HL-60/S4 treated with phorbol 12-myristate 13-acetate at 8.2 ng/mL for 4 days and 3 days (cell line): ENCODE data around the gene SEMA6A.

ENCODE experiments used
- in situ Hi-C: fragments of 300-500 bp; cut with MboI; formaldehyde crosslinking; loops from 2 replicates; pipeline ENCODE4 v1.15.0; 2022; ENCODE audit warnings: low sequenced_read_pairs

The SEMA6A gene

GRCh38 chr5:116497631-116498030, 77.0 kb downstream of the SEMA6A start:
- in situ Hi-C loops: no loop called here

GRCh38 chr5:116495786-116496357, 78.8 kb downstream of the SEMA6A start:
- in situ Hi-C loops: no loop called here

- in situ Hi-C loops: no loop called here
Observed at GRCh38 chr5:116494784-116495450, 79.7 kb downstream of the SEMA6A start.

DNA sequence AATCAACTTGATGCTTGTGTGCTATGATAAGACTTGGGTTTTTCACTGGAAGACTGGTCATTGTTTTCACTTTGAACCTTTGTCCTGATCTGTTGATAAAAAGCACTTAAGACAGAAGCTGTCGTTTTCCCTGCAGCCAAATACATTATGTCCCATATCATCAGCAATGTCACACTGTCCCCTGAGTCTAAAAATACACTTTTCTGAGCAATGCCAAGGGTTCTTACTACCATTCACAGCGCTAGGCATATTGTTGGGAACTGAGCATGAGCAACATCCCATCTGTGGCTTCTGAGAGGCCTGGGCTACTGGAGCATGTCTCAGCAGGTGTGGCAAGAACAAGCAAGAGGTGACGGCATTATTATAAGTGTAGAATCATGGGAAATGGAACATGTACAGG, 81.8 kb downstream of the SEMA6A start:
- in situ Hi-C loops: no loop called here

DNA sequence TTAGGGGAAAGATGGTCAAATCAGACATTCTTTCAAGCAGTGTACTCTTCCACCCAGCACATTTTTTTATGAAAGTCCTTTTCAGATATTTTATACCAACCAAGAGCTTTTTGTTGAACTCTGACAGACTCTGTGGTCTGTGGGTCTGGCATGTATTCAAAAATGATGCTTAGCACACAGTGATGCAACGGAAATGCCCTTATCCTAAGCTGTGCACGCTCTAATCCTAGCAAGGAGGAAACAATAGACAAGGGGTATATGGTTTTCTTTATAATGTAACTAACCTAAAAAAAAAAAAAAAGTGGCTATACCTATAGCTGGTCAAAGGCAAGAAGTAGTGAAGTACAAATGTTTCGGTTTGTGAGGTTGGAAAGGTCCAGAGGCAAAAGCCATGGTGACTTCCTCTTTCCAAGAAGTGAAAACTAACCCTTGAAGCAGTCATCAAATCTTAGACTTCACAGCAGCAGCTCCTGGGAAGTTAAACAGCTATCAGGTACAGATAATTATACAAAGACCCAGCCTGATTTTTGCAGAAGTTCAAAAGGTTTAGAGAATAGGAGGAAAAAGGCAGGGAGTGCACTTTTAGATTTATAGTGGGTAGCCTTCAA, 82.5 kb downstream of the SEMA6A start:
- in situ Hi-C loops: no loop called here

DNA sequence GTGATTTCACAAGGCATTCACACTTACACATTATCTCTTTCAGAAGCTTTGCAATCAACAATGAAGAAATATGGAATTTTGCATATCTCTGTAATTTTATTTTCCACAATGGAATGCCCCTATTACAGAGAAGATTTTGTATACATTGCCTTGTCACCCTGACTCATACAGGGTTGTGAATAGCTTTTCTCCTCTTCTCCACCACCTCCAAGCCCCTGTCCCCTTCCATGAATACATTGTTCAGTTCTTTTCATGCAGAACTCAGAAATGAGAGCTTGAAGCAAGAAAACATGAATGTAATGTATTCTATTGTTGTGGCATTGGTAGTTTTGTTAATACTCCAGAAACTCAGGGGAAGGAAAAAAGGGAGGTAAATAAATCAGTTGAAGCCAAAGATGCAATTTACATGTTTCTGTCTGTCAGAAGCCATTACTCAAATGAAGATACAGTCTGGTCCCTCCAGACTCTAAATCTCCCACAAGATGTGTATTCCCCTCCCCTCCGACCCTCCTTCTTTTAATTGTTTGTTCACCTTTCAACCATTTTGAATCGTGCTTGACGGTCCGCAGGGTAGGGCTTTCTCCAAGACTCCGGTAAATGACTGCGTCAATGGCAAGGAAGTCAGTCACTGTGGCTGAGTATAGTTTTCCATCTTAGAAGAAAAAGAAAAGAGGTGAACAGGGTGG, 86.1 kb downstream of the SEMA6A start:
- in situ Hi-C loops: no loop called here

DNA sequence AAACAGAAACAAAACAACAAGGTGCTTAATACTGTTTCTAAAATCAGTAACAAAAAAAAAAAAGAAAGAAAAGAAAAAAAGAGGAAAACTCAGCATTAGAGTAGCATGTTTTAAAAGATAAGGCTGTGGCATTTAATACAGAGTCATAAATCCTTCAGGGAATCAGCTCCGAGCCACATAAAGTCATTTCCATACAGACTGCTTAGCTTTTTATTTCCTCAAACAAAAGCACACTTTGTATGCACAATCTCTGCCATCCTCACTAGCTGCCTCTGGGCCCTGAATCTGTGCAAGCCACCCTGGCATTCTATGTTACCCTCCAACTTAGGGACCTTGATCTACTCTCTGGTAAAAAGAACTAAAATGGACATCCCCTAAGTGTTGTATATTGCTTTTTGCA, 87.6 kb downstream of the SEMA6A start:
- in situ Hi-C loops: no loop called here

GRCh38 chr5:116486588-116486987, 88.0 kb downstream of the SEMA6A start:
- in situ Hi-C loops: no loop called here

- in situ Hi-C loops: no loop called here
Observed at GRCh38 chr5:116484645-116485044, 90.0 kb downstream of the SEMA6A start.

DNA sequence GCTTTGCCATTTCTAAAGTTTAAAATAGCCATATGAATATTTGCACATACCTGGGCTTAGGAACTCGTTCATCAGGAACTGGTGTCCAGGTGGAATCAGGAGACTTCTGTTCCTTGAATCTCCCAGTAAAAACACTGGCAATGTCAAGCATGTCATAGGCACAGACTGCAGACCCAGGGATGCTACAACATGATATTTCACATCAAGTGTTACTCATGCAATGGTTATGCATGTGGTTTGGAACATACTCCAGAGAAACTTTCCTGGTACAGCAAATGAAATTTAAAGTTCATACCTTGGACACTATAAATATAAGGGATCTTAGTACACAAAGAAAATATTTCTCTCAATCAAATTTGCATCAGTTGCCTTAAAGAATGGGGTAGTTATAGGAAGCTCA, 92.2 kb downstream of the SEMA6A start:
- in situ Hi-C loops: no loop called here

DNA sequence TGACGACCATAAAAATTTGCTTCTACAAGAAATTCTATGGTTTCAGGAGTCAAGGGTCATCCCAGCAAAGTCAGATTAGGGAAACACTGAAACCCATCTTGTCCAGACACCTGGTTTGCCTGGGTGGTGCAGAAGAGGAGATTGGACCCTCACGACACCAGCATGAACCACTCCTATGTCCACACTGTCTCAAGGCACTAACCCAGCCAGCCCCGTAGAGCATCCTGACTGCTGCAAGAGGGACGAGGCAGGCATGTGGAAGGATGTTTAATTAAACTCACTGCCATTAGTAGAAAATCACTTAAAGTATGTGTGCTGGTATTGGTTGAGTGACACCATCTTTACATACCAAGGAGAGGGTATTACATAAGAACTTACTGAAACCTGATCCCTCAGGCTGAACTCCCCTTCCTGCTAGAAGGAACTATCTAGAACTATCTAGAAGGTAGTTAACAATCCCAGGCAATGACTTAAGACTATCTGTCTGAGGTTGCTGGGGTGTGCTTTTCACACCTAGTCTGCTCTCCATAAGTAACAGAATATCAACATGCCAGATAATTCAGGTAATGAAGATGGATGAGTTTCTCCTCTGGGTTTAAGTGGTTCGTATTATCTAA, 93.6 kb downstream of the SEMA6A start:
- in situ Hi-C loops: no loop called here

DNA sequence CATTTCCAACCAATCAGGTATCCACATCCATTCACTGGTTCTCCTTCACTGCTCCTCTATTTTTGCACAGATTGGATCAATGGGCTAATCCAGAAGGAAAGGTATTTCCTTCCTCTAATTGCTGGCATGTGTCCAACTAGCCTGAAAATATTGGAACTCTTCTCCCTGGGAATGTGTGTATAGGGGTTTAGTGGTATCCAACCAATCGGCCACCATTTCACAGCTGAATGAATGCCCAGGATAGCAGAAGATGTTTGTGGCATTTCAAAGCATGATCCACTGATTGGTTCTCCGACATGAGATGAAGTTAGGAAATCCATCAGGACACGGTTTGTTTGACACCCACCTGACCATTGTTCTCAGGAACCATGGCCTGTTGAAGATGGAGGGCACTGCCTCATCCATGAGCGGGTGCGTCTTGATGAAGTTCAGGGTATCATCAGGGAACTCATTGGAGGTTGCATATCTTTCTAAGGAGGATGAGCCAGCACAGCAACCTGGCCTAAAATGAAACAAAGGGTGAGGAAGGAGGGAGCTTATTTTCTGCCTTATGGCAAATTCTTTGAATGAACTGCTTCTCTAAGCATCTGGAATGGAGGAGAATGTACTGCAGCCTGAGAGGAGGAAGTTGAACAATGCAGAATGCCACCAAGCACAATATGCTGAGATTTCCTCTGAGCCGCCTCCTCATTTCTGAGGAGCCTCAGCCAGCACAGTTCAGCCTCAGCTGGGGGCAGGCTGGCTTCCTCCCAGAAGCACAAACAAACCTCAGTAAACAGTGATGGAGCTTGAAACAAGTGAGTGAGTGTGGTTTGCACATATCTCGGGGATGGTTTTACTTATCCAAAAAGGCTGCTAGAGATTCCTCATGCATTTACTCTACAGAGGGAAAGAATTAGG, 94.6 kb downstream of the SEMA6A start:
- in situ Hi-C loops: no loop called here

DNA sequence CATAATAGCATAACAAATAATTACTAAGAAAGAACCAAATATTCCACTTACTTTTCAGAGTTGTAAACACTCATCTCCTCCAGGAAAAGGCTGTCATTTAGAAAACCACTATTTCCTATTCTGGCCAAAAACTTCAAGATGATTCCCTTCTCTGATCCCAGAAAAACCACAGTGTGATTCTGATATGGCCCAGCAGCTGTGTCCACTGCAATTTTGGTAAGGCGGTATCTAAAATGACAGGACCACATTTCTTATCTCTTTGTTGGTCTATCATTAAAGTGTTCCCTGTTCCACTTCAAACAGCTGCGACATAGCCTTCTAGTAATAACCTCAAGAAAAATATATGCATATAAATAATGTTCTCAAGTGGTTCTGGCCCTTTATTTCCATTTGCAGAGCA, 96.1 kb downstream of the SEMA6A start:
- in situ Hi-C loops: no loop called here

GRCh38 chr5:116476897-116477537, 97.6 kb downstream of the SEMA6A start:
- in situ Hi-C loops: no loop called here

- in situ Hi-C loops: no loop called here
Observed at GRCh38 chr5:116475338-116475737, 99.3 kb downstream of the SEMA6A start.

DNA sequence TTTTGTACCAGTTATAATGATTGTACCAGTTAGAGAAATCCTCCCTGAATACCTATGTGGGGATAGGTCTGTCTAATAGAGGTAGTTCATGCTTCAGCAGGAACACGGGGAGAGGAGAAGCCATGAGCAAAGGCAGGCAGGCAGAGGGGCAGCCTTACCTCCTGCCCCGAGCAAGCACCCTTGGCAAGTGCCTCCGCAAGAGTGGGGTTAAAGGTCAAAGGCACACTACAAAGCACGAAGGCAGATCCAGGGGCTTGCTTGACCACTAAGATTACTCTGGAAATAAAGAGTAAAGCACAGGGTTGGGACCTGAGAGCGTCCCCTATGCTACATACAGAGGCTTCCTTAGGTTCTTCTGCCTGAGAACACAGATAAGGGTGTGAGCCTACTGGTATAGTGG, 100.9 kb downstream of the SEMA6A start:
- in situ Hi-C loops: no loop called here

DNA sequence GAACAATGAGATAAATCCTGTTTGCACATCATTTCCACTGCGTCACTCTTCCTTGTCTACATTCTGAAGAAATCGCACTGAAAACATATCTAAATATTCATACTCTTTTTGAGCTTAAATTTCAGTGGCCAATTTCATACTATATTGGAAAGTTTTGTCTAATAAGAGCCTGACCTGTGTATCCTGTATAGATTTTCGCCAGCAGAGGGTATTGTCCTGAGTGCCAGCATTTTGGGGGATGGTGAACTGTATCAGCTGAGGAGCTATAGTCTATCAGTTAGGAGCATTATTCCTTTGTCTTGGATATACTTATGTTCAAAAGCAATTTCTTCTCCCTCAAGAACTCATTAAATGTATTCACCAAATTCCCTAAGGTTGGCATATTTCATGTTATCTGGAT, 102.3 kb downstream of the SEMA6A start:
- in situ Hi-C loops: no loop called here

- in situ Hi-C loops: no loop called here
Observed at GRCh38 chr5:116469631-116470030, 105.0 kb downstream of the SEMA6A start.

GRCh38 chr5:116468583-116468982, 106.0 kb downstream of the SEMA6A start:
- in situ Hi-C loops: no loop called here

DNA sequence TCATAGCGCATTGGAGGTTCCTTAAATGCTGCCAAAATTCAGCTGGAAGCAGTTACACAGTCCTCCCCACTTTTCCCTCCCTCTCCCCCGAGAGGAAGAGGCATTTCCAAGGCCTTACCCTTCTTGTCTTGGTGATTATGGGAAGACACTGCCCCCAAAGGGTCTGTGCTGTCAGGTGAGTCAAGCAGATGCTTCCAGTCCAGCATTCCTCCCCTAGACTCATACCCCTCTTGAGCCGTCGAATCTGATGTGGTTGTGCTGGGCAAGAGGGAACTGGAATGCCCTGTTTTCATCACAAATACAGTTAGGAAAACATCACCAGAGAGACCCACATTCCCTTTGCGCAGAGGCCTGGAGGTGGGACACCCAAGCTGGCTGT, 107.2 kb downstream of the SEMA6A start:
- in situ Hi-C loops: no loop called here
